Keratinocyte (primary cell): Measurements from ENCODE around the gene PLCD1.

Experiments
- EZH2 ChIP-seq: IDR thresholded peaks from one replicate; pipeline ENCODE4 v1.6.1; 2012; ENCODE audit warnings: inconsistent platforms, mild to moderate bottlenecking, low read length, moderate library complexity
- TF ChIP-seq, protein P1 (sequence below), 3 experiments: IDR thresholded peaks in 1 of 3; conservative IDR thresholded peaks in 1 of 3; optimal IDR thresholded peaks in 1 of 3; 2 replicates in 2 of 3; 3 replicates in 1 of 3; pipeline versions ENCODE3 to v1.5.1; 2011; ENCODE audit warnings: low read length in 3 of 3, mild to moderate bottlenecking in 3 of 3, moderate library complexity in 2 of 3, control low read depth in 1 of 3, inconsistent platforms in 1 of 3; ENCODE audit not compliant: insufficient read depth in 2 of 3; ENCODE audit errors: extremely low read depth in 1 of 3

DNA sequence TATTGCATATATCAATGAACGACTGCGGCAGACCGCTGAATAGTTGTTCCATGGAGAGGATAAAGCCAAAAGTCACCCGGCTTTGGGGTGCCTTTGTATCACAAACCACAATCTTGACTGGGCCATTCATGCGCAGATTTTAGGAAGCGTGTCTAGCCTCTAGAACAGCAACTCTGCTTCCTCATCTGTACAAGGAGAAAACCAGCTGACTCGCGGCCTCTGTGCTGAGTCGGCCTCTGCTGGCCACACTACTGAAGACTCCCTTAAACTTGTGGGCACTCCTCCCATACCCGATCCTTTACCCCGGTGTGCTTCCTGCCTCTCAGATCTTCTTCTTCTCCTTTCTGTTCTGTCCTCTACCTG, 10.4 kb upstream of the PLCD1 start:
- TF ChIP-seq, protein P1, sequence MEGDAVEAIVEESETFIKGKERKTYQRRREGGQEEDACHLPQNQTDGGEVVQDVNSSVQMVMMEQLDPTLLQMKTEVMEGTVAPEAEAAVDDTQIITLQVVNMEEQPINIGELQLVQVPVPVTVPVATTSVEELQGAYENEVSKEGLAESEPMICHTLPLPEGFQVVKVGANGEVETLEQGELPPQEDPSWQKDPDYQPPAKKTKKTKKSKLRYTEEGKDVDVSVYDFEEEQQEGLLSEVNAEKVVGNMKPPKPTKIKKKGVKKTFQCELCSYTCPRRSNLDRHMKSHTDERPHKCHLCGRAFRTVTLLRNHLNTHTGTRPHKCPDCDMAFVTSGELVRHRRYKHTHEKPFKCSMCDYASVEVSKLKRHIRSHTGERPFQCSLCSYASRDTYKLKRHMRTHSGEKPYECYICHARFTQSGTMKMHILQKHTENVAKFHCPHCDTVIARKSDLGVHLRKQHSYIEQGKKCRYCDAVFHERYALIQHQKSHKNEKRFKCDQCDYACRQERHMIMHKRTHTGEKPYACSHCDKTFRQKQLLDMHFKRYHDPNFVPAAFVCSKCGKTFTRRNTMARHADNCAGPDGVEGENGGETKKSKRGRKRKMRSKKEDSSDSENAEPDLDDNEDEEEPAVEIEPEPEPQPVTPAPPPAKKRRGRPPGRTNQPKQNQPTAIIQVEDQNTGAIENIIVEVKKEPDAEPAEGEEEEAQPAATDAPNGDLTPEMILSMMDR (optimal IDR thresholded peaks at IDR 0.05 in 1 of 3, IDR thresholded peaks at IDR 0.05 in 1 of 3, conservative IDR thresholded peaks at IDR 0.05 in 1 of 3; ENCODE audit: extremely low read depth in 1 of 3, insufficient read depth in 2 of 3, low read length in 3 of 3) = peak in 1 of 3 experiments; percentile 31
- TF ChIP-seq EZH2 = no peak
